Activated CD4-positive, alpha-beta memory T cell treated with anti-CD3 and anti-CD28 coated beads for 36 hours (primary cell): ENCODE measurements around the gene RTP5. TPM values are rescaled to one million over a fixed set of nuclear protein-coding genes. Genes with fewer than 3 reads are reported as not detected.

Experiments
- CTCF ChIA-PET: fragments of 350-600 bp; sonication (Branson Sonifier 250); formaldehyde crosslinking; loops from one replicate; lab custom pipeline; 2021; ENCODE audit warnings: antibody characterized with exemption, inconsistent platforms; lab: Charles Lee
- POLR2A ChIA-PET: fragments of 350-600 bp; sonication (Branson Sonifier 250); formaldehyde crosslinking; loops from one replicate; lab custom pipeline; 2021; ENCODE audit warnings: antibody characterized with exemption; lab: Charles Lee
- DNase-seq: peaks from one replicate; pipeline ENCODE4 v3.0.0-alpha.2; 2020
- H3K27ac Mint-ChIP-seq: one replicate; pipeline ENCODE4 v1.8.0; 2021; ENCODE audit warnings: mixed read lengths
- H3K27me3 Mint-ChIP-seq: one replicate; pipeline ENCODE4 v1.8.0; 2021; ENCODE audit warnings: mixed read lengths
- H3K36me3 Mint-ChIP-seq: one replicate; pipeline ENCODE4 v1.8.0; 2021; ENCODE audit warnings: mixed read lengths
- H3K4me1 Mint-ChIP-seq: one replicate; pipeline ENCODE4 v1.8.0; 2021; ENCODE audit warnings: low read depth, mixed read lengths
- H3K4me3 Mint-ChIP-seq: one replicate; pipeline ENCODE4 v1.8.0; 2021; ENCODE audit warnings: mild to moderate bottlenecking, mixed read lengths
- H3K9me3 Mint-ChIP-seq: one replicate; pipeline ENCODE4 v1.8.0; 2021; ENCODE audit warnings: mixed read lengths
- intact Hi-C: fragments of 100-400 bp; cut with micrococcal nuclease; formaldehyde crosslinking; loops from one replicate; pipeline ENCODE4 v1.15.1; 2023
- total RNA-seq, 2 experiments: library from RNA; stranded (reverse); gene quantifications; one replicate each; pipeline ENCODE4 v1.2.3, GENCODE V29; 2021

RTP5 gene
- total RNA-seq, 2 experiments from 2014 or later: 0.10 to 0.12 TPM

- H3K9me3 Mint-ChIP-seq: no peaks in the 10 kb centered on the region
- intact Hi-C loops: loop anchor here (1.0 to 5.0 kb wide), 3 partner anchors 14 to 43 kb away; no protein-coding TSS in a partner anchor
- peak overlapping the region; percentile 82 for H3K27ac Mint-ChIP-seq
- H3K4me3 Mint-ChIP-seq: peak overlapping the region; percentile 72
- peaks cover 6% of the 10 kb centered on the region for H3K36me3 Mint-ChIP-seq
- ChIA-PET CTCF (interaction anchor here (0.6 to 2.7 kb wide), 5 partner anchors 8 to 111 kb away, joined by 3 to 9 read pairs (median 4); partner anchors contain the start of genes D2HGDH and RTP5), POLR2A (interaction anchor here (0.6 to 1.9 kb wide), 10 partner anchors 10 to 144 kb away, joined by 3 to 21 read pairs (median 5); partner anchors contain the start of genes D2HGDH, ING5 and PDCD1)
- peaks cover 5% of the 10 kb centered on the region for H3K27me3 Mint-ChIP-seq
- peaks cover 39% of the 10 kb centered on the region for H3K4me1 Mint-ChIP-seq
- no peak for DNase-seq
These were observed 24.5 kb upstream of the RTP5 start for GRCh38 chr2:241844831-241845578.

- H3K27me3 Mint-ChIP-seq: peaks cover 5% of the 10 kb centered on the region
- no peak for DNase-seq
- ChIA-PET POLR2A (interaction anchor here (0.8 kb wide), 1 partner anchor 112 kb away, joined by 3 read pairs; the partner anchor contains the start of gene D2HGDH), CTCF (interaction anchor here (1.9 to 2.7 kb wide), 2 partner anchors 22 to 32 kb away, joined by 4 to 9 read pairs; partner anchors contain the start of gene RTP5)
- intact Hi-C loops: no loop called here
- H3K9me3 Mint-ChIP-seq: no peaks in the 10 kb centered on the region
- H3K4me3 Mint-ChIP-seq: peak overlapping the region; percentile 46
- H3K27ac Mint-ChIP-seq: peak overlapping the region; percentile 82
- H3K36me3 Mint-ChIP-seq: peaks cover 9% of the 10 kb centered on the region
- peaks cover 39% of the 10 kb centered on the region for H3K4me1 Mint-ChIP-seq
These were observed 23.1 kb upstream of the RTP5 start for GRCh38 chr2:241846406-241846805.

GRCh38 chr2:241848761-241849615, 20.5 kb upstream of the RTP5 start:
- Mint-ChIP-seq H3K9me3 (no peaks in the 10 kb centered on the region), H3K27me3 (peaks cover 3% of the 10 kb centered on the region), H3K36me3 (peaks cover 16% of the 10 kb centered on the region), H3K4me3 (no peak overlapping the region), H3K4me1 (peaks cover 27% of the 10 kb centered on the region), H3K27ac (no peak overlapping the region)
- ChIA-PET POLR2A (no interaction called here), CTCF (no interaction called here)
- DNase-seq: no peak
- intact Hi-C loops: no loop called here

GRCh38 chr2:241849616-241850543, 19.6 kb upstream of the RTP5 start:
- H3K27ac Mint-ChIP-seq: no peak overlapping the region
- intact Hi-C loops: loop anchor here (10.0 kb wide), 1 partner anchor 1285 kb away; the partner anchor contains the start of genes DUSP28 and RNPEPL1
- H3K4me3 Mint-ChIP-seq: no peak overlapping the region
- CTCF ChIA-PET: no interaction called here
- H3K27me3 Mint-ChIP-seq: peaks cover 3% of the 10 kb centered on the region
- H3K9me3 Mint-ChIP-seq: no peaks in the 10 kb centered on the region
- DNase-seq: no peak
- peaks cover 20% of the 10 kb centered on the region for H3K4me1 Mint-ChIP-seq
- H3K36me3 Mint-ChIP-seq: peaks cover 16% of the 10 kb centered on the region
- POLR2A ChIA-PET: no interaction called here

GRCh38 chr2:241850544-241851324, 18.8 kb upstream of the RTP5 start:
- peak; percentile 7 for DNase-seq
- CTCF ChIA-PET: no interaction called here
- POLR2A ChIA-PET: no interaction called here

GRCh38 chr2:241851325-241852115, 18.0 kb upstream of the RTP5 start:
- CTCF ChIA-PET: no interaction called here
- peaks cover 10% of the 10 kb centered on the region for H3K4me1 Mint-ChIP-seq
- H3K9me3 Mint-ChIP-seq: no peaks in the 10 kb centered on the region
- H3K4me3 Mint-ChIP-seq: no peak overlapping the region
- DNase-seq: peak; percentile 7
- POLR2A ChIA-PET: no interaction called here
- intact Hi-C loops: loop anchor here (10.0 kb wide), 1 partner anchor 1287 kb away; the partner anchor contains the start of genes DUSP28 and RNPEPL1
- peaks cover 2% of the 10 kb centered on the region for H3K27me3 Mint-ChIP-seq
- peaks cover 20% of the 10 kb centered on the region for H3K36me3 Mint-ChIP-seq
- H3K27ac Mint-ChIP-seq: no peak overlapping the region

More at GRCh38 chr2:241850544-241851324, 18.8 kb upstream of the RTP5 start:
- intact Hi-C loops: loop anchor here (10.0 kb wide), 1 partner anchor 1286 kb away; the partner anchor contains the start of genes DUSP28 and RNPEPL1
- Mint-ChIP-seq H3K27me3 (peaks cover 3% of the 10 kb centered on the region), H3K4me3 (no peak overlapping the region), H3K9me3 (no peaks in the 10 kb centered on the region), H3K4me1 (peaks cover 12% of the 10 kb centered on the region), H3K27ac (no peak overlapping the region), H3K36me3 (peaks cover 20% of the 10 kb centered on the region)

- H3K27me3 Mint-ChIP-seq: no peaks in the 10 kb centered on the region
- H3K4me1 Mint-ChIP-seq: peaks cover 11% of the 10 kb centered on the region
- H3K27ac Mint-ChIP-seq: no peak overlapping the region
- no peak overlapping the region for H3K4me3 Mint-ChIP-seq
- intact Hi-C loops: loop anchor here (10.0 kb wide), 1 partner anchor 1288 kb away; the partner anchor contains the start of genes DUSP28 and RNPEPL1
- no peaks in the 10 kb centered on the region for H3K9me3 Mint-ChIP-seq
- ChIA-PET CTCF (no interaction called here), POLR2A (no interaction called here)
- H3K36me3 Mint-ChIP-seq: peaks cover 23% of the 10 kb centered on the region
- peak; percentile 8 for DNase-seq
These were observed 17.2 kb upstream of the RTP5 start for GRCh38 chr2:241852116-241852980.

- CTCF ChIA-PET: interaction anchor here (1.0 kb wide), 1 partner anchor 49 kb away, joined by 3 read pairs; no protein-coding TSS in a partner anchor
- H3K27me3 Mint-ChIP-seq: no peaks in the 10 kb centered on the region
- DNase-seq: peak; percentile 9
These were observed 16.4 kb upstream of the RTP5 start for GRCh38 chr2:241852981-241853631.

More at GRCh38 chr2:241852981-241853631, 16.4 kb upstream of the RTP5 start:
- intact Hi-C loops: loop anchor here (10.0 kb wide), 1 partner anchor 1288 kb away; the partner anchor contains the start of genes DUSP28 and RNPEPL1
- Mint-ChIP-seq H3K27ac (no peak overlapping the region), H3K36me3 (peaks cover 27% of the 10 kb centered on the region), H3K9me3 (no peaks in the 10 kb centered on the region), H3K4me3 (no peak overlapping the region), H3K4me1 (peaks cover 11% of the 10 kb centered on the region)
- POLR2A ChIA-PET: no interaction called here
